Astrocyte of the spinal cord (primary cell): ENCODE results near the gene SLIT3.

Source experiments
- DNase-seq: peaks from one replicate; pipeline ENCODE4 v3.0.0; 2011; ENCODE audit warnings: low read depth, low spot score
- H3K4me3 ChIP-seq: 2 replicates; pipeline ENCODE4 v1.5.1; 2011; ENCODE audit warnings: low read depth, mild to moderate bottlenecking, low read length, moderate library complexity
- CTCF ChIP-seq: IDR thresholded peaks from 2 replicates; pipeline ENCODE4 v1.5.1; 2012; ENCODE audit warnings: low read depth, mild to moderate bottlenecking, low read length, inconsistent platforms
- in situ Hi-C: cut with HindIII; loops from 2 replicates; pipeline ENCODE4 v1.10.0; 2017; ENCODE audit warnings: low sequenced_read_pairs

Gene SLIT3

DNA sequence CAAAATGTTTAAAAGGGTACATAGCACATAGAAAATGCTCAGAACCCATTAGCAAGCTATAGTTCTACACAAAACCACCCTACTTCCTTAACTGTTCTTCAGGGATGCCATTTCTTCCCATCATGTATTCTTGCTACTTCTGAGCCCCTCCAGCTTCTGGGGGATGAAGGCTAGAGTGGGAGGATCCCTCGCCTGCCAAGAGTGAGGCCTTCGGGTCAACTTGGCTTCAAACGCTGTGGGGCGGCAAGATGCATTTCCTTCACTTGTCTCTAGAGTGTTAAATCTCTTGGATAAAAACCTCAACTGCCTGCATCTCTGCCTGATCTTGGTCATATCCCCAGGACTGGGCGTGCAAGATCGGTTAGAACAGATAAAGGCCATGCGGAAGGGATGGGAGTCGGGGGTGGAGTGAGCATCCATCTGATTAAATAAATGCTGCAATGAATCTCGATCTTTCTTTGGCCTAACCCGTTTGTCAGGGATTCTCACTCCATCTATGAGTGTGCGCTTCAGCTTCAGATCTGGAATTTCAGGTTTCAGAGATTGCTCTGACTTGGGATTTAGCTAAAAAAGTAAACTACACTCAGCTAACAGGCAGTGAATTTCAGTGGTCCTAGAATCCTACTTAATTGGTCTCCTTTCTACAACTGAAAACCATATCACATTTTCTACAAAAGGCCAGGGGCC lies 603.8 kb downstream of the SLIT3 start:
- in situ Hi-C loops, result no loop called here
- no peak overlapping the region for H3K4me3 ChIP-seq
- DNase-seq, result no peak
- TF ChIP-seq CTCF, result no peak

GRCh38 chr5:168696611-168697010 lies 604.3 kb downstream of the SLIT3 start:
- in situ Hi-C loops, result no loop called here
- no peak overlapping the region for H3K4me3 ChIP-seq
- DNase-seq, result no peak
- TF ChIP-seq CTCF, result no peak

DNA sequence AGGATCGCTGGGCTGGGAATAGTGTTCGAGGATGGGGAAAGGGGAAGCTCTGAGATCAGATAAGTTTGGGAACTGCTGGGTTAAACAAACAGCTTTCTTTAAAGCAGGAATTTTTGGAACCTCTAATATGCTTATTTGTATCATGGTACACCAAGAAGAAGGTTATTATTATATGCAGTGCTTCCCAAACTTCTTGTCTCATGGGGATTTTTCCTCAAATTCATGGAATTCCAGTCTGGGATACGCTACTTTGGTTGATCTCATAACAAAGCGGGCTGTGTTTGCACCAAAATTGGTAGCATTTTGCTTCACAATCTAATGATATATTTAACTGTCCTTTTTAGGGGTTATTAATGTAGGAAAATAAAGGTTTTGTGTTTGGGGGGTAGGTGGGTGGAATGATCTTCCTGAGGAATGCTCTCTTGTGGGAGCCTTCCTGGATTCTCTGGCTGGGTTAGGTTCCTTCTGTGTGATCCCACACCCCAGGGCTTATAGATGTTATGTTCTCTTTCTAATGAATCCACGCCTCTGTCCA lies 605.6 kb downstream of the SLIT3 start:
- no peak for TF ChIP-seq CTCF
- no peak overlapping the region for H3K4me3 ChIP-seq
- DNase-seq, result no peak
- in situ Hi-C loops, result no loop called here

GRCh38 chr5:168694289-168694688 lies 606.6 kb downstream of the SLIT3 start:
- H3K4me3 ChIP-seq, result no peak overlapping the region
- DNase-seq, result no peak
- in situ Hi-C loops, result no loop called here
- TF ChIP-seq CTCF, result no peak

- no peak for TF ChIP-seq CTCF
- H3K4me3 ChIP-seq, result no peak overlapping the region
- DNase-seq, result no peak
- in situ Hi-C loops, result no loop called here
These were observed 607.1 kb downstream of the SLIT3 start for GRCh38 chr5:168693883-168694282.

- in situ Hi-C loops, result no loop called here
- no peak for DNase-seq
- no peak overlapping the region for H3K4me3 ChIP-seq
- no peak for TF ChIP-seq CTCF
These were observed 607.6 kb downstream of the SLIT3 start for GRCh38 chr5:168693297-168693696.

DNA sequence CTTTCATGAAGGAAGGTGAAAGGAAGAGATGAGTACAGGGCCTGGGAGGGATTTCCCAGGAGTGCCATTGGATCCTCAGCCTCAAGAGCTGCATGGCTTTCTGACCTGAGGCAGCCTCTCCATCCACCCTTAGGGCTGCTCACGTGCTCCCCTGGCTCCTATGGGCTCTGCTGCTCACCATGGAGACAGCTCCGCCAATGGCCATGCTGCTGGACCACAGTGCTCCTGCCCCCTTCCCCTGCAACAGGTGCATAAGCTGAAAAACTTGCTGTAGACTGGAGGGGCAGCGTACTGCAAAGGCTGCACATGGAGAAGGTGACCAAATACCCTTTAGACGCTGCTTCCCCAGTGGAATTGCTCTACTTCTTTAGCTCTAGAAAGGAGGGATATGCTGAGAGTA lies 609.0 kb downstream of the SLIT3 start:
- no peak for DNase-seq
- TF ChIP-seq CTCF, result no peak
- H3K4me3 ChIP-seq, result no peak overlapping the region
- in situ Hi-C loops, result no loop called here
